Colonic mucosa (tissue), 4 donors: ENCODE results near the gene PRELP. TPM values are rescaled to one million over a fixed set of nuclear protein-coding genes. Genes with fewer than 3 reads are reported as not detected.

Experiments used
- DNase-seq: peaks from one replicate; pipeline ENCODE4 v3.0.0-alpha.2; 2020
- H3K27ac ChIP-seq: fragments of 200-600 bp; one replicate; pipeline ENCODE4 v1.8.0; 2021
- H3K27me3 ChIP-seq: fragments of 200-600 bp; one replicate; pipeline ENCODE4 v1.8.0; 2021
- H3K36me3 ChIP-seq: fragments of 200-600 bp; one replicate; pipeline ENCODE4 v1.8.0; 2021
- H3K4me1 ChIP-seq: fragments of 200-600 bp; one replicate; pipeline ENCODE4 v1.8.0; 2021; ENCODE audit warnings: mild to moderate bottlenecking
- H3K4me3 ChIP-seq: fragments of 200-600 bp; one replicate; pipeline ENCODE4 v1.8.0; 2021
- H3K9ac ChIP-seq, 2 donors: one replicate each; pipeline ENCODE4 v1.7.0; 2013; ENCODE audit warnings: control low read depth in 2 of 2, low read depth in 2 of 2, low read length in 2 of 2
- H3K9me3 ChIP-seq: fragments of 200-600 bp; one replicate; pipeline ENCODE4 v1.8.0; 2021
- CTCF ChIP-seq: fragments of 200-600 bp; IDR thresholded peaks from one replicate; pipeline ENCODE4 v1.8.0; 2022; ENCODE audit warnings: antibody characterized with exemption, mild to moderate bottlenecking
- intact Hi-C: fragments of 100-400 bp; cut with DNase I; formaldehyde crosslinking; loops from one replicate; pipeline ENCODE4 v1.14.1; 2022
- total RNA-seq, 2 donors: library from RNA; stranded (reverse); fragmentation: NEBNext Ultra II Directional in 1 of 2; extraction: Animal tissue kit (Norgen Biotek cat#: 25700) in 1 of 2; gene quantifications; one replicate each; pipeline ENCODE4 v1.2.1, GENCODE V29; 2021
- donor health status: healthy.
- donor health status: DM: no; HTN: no; CAD: no.
- donor health status: DM: no; HTN: no; CAD: no.

The PRELP gene
- total RNA-seq, 2 donors from 2014 or later: 2.4 to 9.3 TPM

GRCh38 chr1:203497269-203497777 lies 21.7 kb downstream of the PRELP start:
- Histone ChIP-seq H3K9ac (no peak overlapping the region), H3K4me1 (no peaks in the 10 kb centered on the region), H3K27me3 (no peaks in the 10 kb centered on the region), H3K36me3 (no peaks in the 10 kb centered on the region), H3K27ac (no peak overlapping the region), H3K4me3 (no peak overlapping the region), H3K9me3 (no peaks in the 10 kb centered on the region)
- intact Hi-C loops: no loop called here
- DNase-seq: no peak
- no peak for TF ChIP-seq CTCF

DNA sequence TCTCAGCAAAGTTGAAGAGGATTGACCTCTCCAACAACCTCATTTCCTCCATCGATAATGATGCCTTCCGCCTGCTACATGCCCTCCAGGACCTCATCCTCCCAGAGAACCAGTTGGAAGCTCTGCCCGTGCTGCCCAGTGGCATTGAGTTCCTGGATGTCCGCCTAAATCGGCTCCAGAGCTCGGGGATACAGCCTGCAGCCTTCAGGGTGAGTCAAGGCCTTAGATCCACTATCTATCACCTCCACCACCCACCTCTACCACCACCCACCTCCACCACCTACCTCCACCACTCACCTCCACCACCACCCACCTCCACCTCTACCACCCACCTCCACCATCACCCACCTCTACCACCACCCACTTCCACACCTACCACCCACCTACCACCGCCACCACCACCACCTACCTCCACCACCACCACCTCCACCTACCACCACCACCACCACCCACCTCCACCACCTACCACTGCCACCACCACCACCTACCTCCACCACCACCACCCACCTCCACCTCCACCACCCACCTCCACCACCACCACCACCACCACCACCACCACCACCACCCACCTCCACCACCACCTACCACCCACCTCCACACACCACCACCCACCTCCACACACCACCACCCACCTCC lies 24.2 kb downstream of the PRELP start:
- intact Hi-C loops: loop anchor here (10.0 kb wide), 2 partner anchors 125 to 275 kb away; partner anchors contain the start of gene ATP2B4
- H3K27ac ChIP-seq: no peak overlapping the region
- H3K36me3 ChIP-seq: no peaks in the 10 kb centered on the region
- no peaks in the 10 kb centered on the region for H3K9me3 ChIP-seq
- no peaks in the 10 kb centered on the region for H3K4me1 ChIP-seq
- H3K27me3 ChIP-seq: no peaks in the 10 kb centered on the region
- H3K4me3 ChIP-seq: no peak overlapping the region
- DNase-seq: no peak
- H3K9ac ChIP-seq: no peak overlapping the region
- TF ChIP-seq CTCF: no peak

GRCh38 chr1:203500279-203500678 lies 24.7 kb downstream of the PRELP start:
- no peak overlapping the region for H3K4me3 ChIP-seq
- no peaks in the 10 kb centered on the region for H3K27me3 ChIP-seq
- no peak overlapping the region for H3K9ac ChIP-seq
- H3K36me3 ChIP-seq: no peaks in the 10 kb centered on the region
- intact Hi-C loops: loop anchor here (10.0 kb wide), 2 partner anchors 125 to 275 kb away; partner anchors contain the start of gene ATP2B4
- DNase-seq: no peak
- no peaks in the 10 kb centered on the region for H3K4me1 ChIP-seq
- H3K9me3 ChIP-seq: no peaks in the 10 kb centered on the region
- no peak for TF ChIP-seq CTCF
- no peak overlapping the region for H3K27ac ChIP-seq

DNA sequence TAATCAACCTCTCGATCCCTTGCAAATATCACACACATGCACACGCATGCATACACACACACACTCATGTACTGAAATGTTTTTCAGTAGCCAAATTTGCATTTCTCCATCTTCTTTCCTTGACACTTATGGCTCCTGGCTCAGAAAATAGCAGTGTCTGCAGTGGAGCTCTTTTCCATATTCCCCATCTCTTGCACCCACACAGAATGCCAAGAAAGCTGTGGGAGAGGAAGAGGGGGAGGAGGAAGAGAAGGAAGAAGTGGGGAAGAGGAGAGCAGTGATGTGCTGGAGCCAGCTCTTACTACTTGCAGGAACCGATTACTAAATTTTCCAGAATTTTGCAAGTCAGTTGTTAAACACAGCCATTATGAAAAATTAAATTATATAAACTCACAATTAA lies 28.2 kb downstream of the PRELP start:
- H3K9ac ChIP-seq: no peak overlapping the region
- no peak overlapping the region for H3K27ac ChIP-seq
- intact Hi-C loops: loop anchor here (2.0 to 10.0 kb wide), 3 partner anchors 121 to 271 kb away; partner anchors contain the start of gene ATP2B4
- no peak for DNase-seq
- no peak for TF ChIP-seq CTCF
- no peaks in the 10 kb centered on the region for H3K9me3 ChIP-seq
- no peaks in the 10 kb centered on the region for H3K27me3 ChIP-seq
- no peaks in the 10 kb centered on the region for H3K36me3 ChIP-seq
- no peaks in the 10 kb centered on the region for H3K4me1 ChIP-seq
- no peak overlapping the region for H3K4me3 ChIP-seq

- no peak overlapping the region for H3K27ac ChIP-seq
- no peaks in the 10 kb centered on the region for H3K36me3 ChIP-seq
Observed at GRCh38 chr1:203504400-203505250, 29.0 kb downstream of the PRELP start.

More at GRCh38 chr1:203504400-203505250, 29.0 kb downstream of the PRELP start:
- Histone ChIP-seq H3K9ac (no peak overlapping the region), H3K4me3 (no peak overlapping the region), H3K27me3 (no peaks in the 10 kb centered on the region), H3K4me1 (no peaks in the 10 kb centered on the region), H3K9me3 (no peaks in the 10 kb centered on the region)
- peak; percentile 85 for DNase-seq
- TF ChIP-seq CTCF: peak; percentile 80
- intact Hi-C loops: loop anchor here (2.0 to 10.0 kb wide), 3 partner anchors 120 to 270 kb away; partner anchors contain the start of gene ATP2B4
